Activated effector memory CD4-positive, alpha-beta T cell treated with anti-CD3 and anti-CD28 coated beads, Interleukin-2, amount 50 U/mL, for 16 hours (primary cell): ENCODE results near the gene DIAPH3.

Source experiments
- DNase-seq: peaks from one replicate; pipeline ENCODE4 v3.0.0-alpha.2; 2020

The DIAPH3 gene

GRCh38 chr13:60150538-60150937 is 13.2 kb downstream of the DIAPH3 start:
- no peak for DNase-seq

GRCh38 chr13:60148918-60149317 is 14.8 kb downstream of the DIAPH3 start:
- no peak for DNase-seq

- no peak for DNase-seq
These were observed 16.4 kb downstream of the DIAPH3 start for GRCh38 chr13:60147361-60147760.

- no peak for DNase-seq
These were observed 17.3 kb downstream of the DIAPH3 start for GRCh38 chr13:60146471-60146870.

GRCh38 chr13:60143775-60144174 is 20.0 kb downstream of the DIAPH3 start:
- no peak for DNase-seq

- no peak for DNase-seq
These were observed 24.5 kb downstream of the DIAPH3 start for GRCh38 chr13:60139272-60139671.

- no peak for DNase-seq
These were observed 25.1 kb downstream of the DIAPH3 start for GRCh38 chr13:60138674-60139073.

GRCh38 chr13:60137911-60138560 is 25.7 kb downstream of the DIAPH3 start:
- DNase-seq = no peak

GRCh38 chr13:60135344-60135743 is 28.4 kb downstream of the DIAPH3 start:
- no peak for DNase-seq

GRCh38 chr13:60134376-60134775 is 29.4 kb downstream of the DIAPH3 start:
- no peak for DNase-seq

- DNase-seq = no peak
These were observed 42.4 kb downstream of the DIAPH3 start for GRCh38 chr13:60121337-60121687.

GRCh38 chr13:60120617-60121336 is 43.0 kb downstream of the DIAPH3 start:
- no peak for DNase-seq

GRCh38 chr13:60118696-60119400 is 44.9 kb downstream of the DIAPH3 start:
- no peak for DNase-seq

- DNase-seq = no peak
These were observed 49.2 kb downstream of the DIAPH3 start for GRCh38 chr13:60114499-60115028.

- DNase-seq = no peak
These were observed 51.0 kb downstream of the DIAPH3 start for GRCh38 chr13:60112771-60113170.

- no peak for DNase-seq
These were observed 52.0 kb downstream of the DIAPH3 start for GRCh38 chr13:60111691-60112090.

- DNase-seq = no peak
These were observed 54.4 kb downstream of the DIAPH3 start for GRCh38 chr13:60109285-60109684.

- DNase-seq = no peak
These were observed 55.1 kb downstream of the DIAPH3 start for GRCh38 chr13:60108589-60108988.

- DNase-seq = no peak
These were observed 63.9 kb downstream of the DIAPH3 start for GRCh38 chr13:60099631-60100420.

- DNase-seq = no peak
These were observed 68.4 kb downstream of the DIAPH3 start for GRCh38 chr13:60095300-60095699.

GRCh38 chr13:60094385-60095088 is 69.2 kb downstream of the DIAPH3 start:
- DNase-seq = no peak

- no peak for DNase-seq
These were observed 70.2 kb downstream of the DIAPH3 start for GRCh38 chr13:60093425-60094019.
